Endodermal cell (in vitro differentiated cells): Measurements from ENCODE around the gene CLEC17A. TPM values are rescaled to one million over a fixed set of nuclear protein-coding genes. Genes with fewer than 3 reads are reported as not detected.
"Not testable (repeated sequence)": the region's sequence is repeated elsewhere in the genome, so short reads cannot be mapped to it uniquely, and the experiment has no call there.

Source experiments
- DNase-seq: peaks from one replicate; pipeline ENCODE4 v3.0.0-alpha.2; 2017
- H3K27ac ChIP-seq: 2 replicates; pipeline ENCODE4 v1.5.1; 2013; ENCODE audit warnings: mild to moderate bottlenecking, low read depth, low read length, moderate library complexity
- H3K27me3 ChIP-seq: 2 replicates; pipeline ENCODE4 v1.6.1; 2013; ENCODE audit warnings: mild to moderate bottlenecking, low read length, moderate library complexity; ENCODE audit not compliant: insufficient read depth, control insufficient read depth, poor library complexity, severe bottlenecking
- H3K36me3 ChIP-seq: 2 replicates; pipeline ENCODE4 v1.7.0; 2013; ENCODE audit warnings: mild to moderate bottlenecking, low read length, moderate library complexity; ENCODE audit not compliant: control insufficient read depth, insufficient read depth
- H3K4me1 ChIP-seq: one replicate; pipeline ENCODE4 v1.7.0; 2013; ENCODE audit warnings: low read length; ENCODE audit not compliant: control insufficient read depth, insufficient read depth
- H3K4me3 ChIP-seq: 2 replicates; pipeline ENCODE4 v1.5.1; 2013; ENCODE audit warnings: mild to moderate bottlenecking, low read length, moderate library complexity
- H3K9ac ChIP-seq: 2 replicates; pipeline ENCODE4 v1.6.1; 2013; ENCODE audit warnings: mild to moderate bottlenecking, low read length, moderate library complexity; ENCODE audit not compliant: poor library complexity, severe bottlenecking; ENCODE audit errors: extremely low read depth
- H3K9me3 ChIP-seq: 2 replicates; pipeline ENCODE4 v1.6.1; 2013; ENCODE audit warnings: mild to moderate bottlenecking, low read length, moderate library complexity; ENCODE audit not compliant: control insufficient read depth
- H3K27ac Mint-ChIP-seq: 2 replicates; pipeline ENCODE4 v1.8.0; 2020; ENCODE audit warnings: mixed read lengths
- H3K27me3 Mint-ChIP-seq: 2 replicates; pipeline ENCODE4 v1.8.0; 2021; ENCODE audit warnings: mild to moderate bottlenecking, mixed read lengths; ENCODE audit not compliant: insufficient read depth
- H3K36me3 Mint-ChIP-seq: 2 replicates; pipeline ENCODE4 v1.8.0; 2020; ENCODE audit warnings: low read depth, mixed read lengths
- H3K4me1 Mint-ChIP-seq: 2 replicates; pipeline ENCODE4 v1.8.0; 2020; ENCODE audit warnings: mixed read lengths
- H3K4me3 Mint-ChIP-seq: 2 replicates; pipeline ENCODE4 v1.8.0; 2020; ENCODE audit warnings: mild to moderate bottlenecking, moderate library complexity, mixed read lengths
- H3K9me3 Mint-ChIP-seq: 2 replicates; pipeline ENCODE4 v1.8.0; 2020; ENCODE audit warnings: mild to moderate bottlenecking, mixed read lengths
- WGBS, 2 experiments: methylation state at CpG; one replicate each; pipeline versions ENCODE4 v1.1.5 to v1.1.7; 2013; ENCODE audit warnings: missing lambda C conversion rate in 2 of 2, mixed read lengths in 1 of 2; ENCODE audit not compliant: insufficient coverage in 1 of 2, insufficient read length in 1 of 2; 5-methylcytosine and 5-hydroxymethylcytosine counted together
- total RNA-seq, 2 donors: library from RNA; stranded (reverse); fragmentation: NEBNext Ultra II Directional in 1 of 2; extraction: Animal tissue kit (Norgen Biotek cat#: 25700) in 1 of 2; gene quantifications; 2 replicates in 1 of 2; 3 replicates in 1 of 2; pipeline ENCODE4 v1.2.1, GENCODE V29; 2021
- TF ChIP-seq, protein P1 (sequence below): fragments of 200-600 bp; sonication (generic); conservative IDR thresholded peaks from 2 replicates; pipeline ENCODE4 v1.5.0; 2021; ENCODE audit warnings: antibody characterized with exemption, mild to moderate bottlenecking

The CLEC17A gene
- total RNA-seq, 2 donors from 2014 or later, result not detected

- H3K36me3 ChIP-seq, result peaks cover 5% of the 10 kb centered on the region
- WGBS, 2 experiments, result 90% methylated on average over 7 to 15 of the region's 15 CpGs
- no peak for DNase-seq
- no peaks in the 10 kb centered on the region for H3K4me1 ChIP-seq
- Mint-ChIP-seq H3K4me1 (peaks cover 2% of the 10 kb centered on the region), H3K4me3 (no peak overlapping the region), H3K27ac (no peak overlapping the region), H3K27me3 (no peaks in the 10 kb centered on the region), H3K36me3 (peaks cover 17% of the 10 kb centered on the region), H3K9me3 (no peaks in the 10 kb centered on the region)
- no peak overlapping the region for H3K27ac ChIP-seq
- H3K4me3 ChIP-seq, result no peak overlapping the region
- H3K9me3 ChIP-seq, result no peaks in the 10 kb centered on the region
- no peak overlapping the region for H3K9ac ChIP-seq
- TF ChIP-seq, protein P1, sequence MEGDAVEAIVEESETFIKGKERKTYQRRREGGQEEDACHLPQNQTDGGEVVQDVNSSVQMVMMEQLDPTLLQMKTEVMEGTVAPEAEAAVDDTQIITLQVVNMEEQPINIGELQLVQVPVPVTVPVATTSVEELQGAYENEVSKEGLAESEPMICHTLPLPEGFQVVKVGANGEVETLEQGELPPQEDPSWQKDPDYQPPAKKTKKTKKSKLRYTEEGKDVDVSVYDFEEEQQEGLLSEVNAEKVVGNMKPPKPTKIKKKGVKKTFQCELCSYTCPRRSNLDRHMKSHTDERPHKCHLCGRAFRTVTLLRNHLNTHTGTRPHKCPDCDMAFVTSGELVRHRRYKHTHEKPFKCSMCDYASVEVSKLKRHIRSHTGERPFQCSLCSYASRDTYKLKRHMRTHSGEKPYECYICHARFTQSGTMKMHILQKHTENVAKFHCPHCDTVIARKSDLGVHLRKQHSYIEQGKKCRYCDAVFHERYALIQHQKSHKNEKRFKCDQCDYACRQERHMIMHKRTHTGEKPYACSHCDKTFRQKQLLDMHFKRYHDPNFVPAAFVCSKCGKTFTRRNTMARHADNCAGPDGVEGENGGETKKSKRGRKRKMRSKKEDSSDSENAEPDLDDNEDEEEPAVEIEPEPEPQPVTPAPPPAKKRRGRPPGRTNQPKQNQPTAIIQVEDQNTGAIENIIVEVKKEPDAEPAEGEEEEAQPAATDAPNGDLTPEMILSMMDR, result no peak
- H3K27me3 ChIP-seq, result no peaks in the 10 kb centered on the region
These were observed 32.6 kb upstream of the CLEC17A start for GRCh38 chr19:14550201-14550754.

- H3K4me1 ChIP-seq, H3K36me3 ChIP-seq, H3K4me3 Mint-ChIP-seq, H3K9me3 Mint-ChIP-seq, H3K9me3 ChIP-seq, H3K27ac ChIP-seq, H3K27me3 ChIP-seq, H3K9ac ChIP-seq, H3K4me3 ChIP-seq, H3K27me3 Mint-ChIP-seq, H3K4me1 Mint-ChIP-seq: not testable (repeated sequence)
- DNase-seq, result peak; percentile 95
- Mint-ChIP-seq H3K27ac (peak overlapping the region; percentile 35), H3K36me3 (peaks cover 15% of the 10 kb centered on the region)
- 72 to 77% methylated on average over 6 to 11 of the region's 12 CpGs for WGBS, 2 experiments
- TF ChIP-seq, protein P1, result peak; percentile 75
These were observed 31.5 kb upstream of the CLEC17A start for GRCh38 chr19:14551134-14552005.

DNA sequence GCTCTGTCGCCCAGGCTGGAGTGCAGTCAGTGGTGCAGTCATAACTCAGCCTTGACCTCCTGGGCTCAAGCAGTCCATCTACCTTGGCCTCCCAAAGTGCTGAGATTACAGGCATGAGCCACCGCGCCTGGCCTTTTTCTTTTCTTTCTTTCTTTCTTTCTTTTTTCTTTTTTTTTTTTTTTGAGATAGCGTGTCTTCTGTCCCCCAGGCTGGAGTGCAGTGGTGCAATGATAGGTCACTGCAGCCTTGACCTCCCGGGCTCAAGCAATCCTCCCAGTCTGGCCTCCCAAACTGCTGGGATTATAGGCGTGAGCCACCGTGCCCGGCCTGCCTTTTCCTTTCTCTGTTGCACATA, 30.9 kb upstream of the CLEC17A start:
- 65 to 91% methylated on average over 2 to 8 of the region's 8 CpGs for WGBS, 2 experiments
- not testable (repeated sequence) for H3K4me1 Mint-ChIP-seq, DNase-seq, H3K9me3 Mint-ChIP-seq, H3K9ac ChIP-seq, H3K9me3 ChIP-seq, H3K27ac Mint-ChIP-seq, H3K27ac ChIP-seq, H3K36me3 ChIP-seq, H3K4me1 ChIP-seq, H3K27me3 Mint-ChIP-seq, H3K4me3 ChIP-seq, H3K27me3 ChIP-seq, H3K4me3 Mint-ChIP-seq
- H3K36me3 Mint-ChIP-seq, result peaks cover 15% of the 10 kb centered on the region
